Measurements from ENCODE around the gene GID8. TPM values are rescaled to one million over a fixed set of nuclear protein-coding genes. Genes with fewer than 3 reads are reported as not detected.

GID8 gene
- polyA plus RNA-seq, 1 of the 3 experiments (the other 2 are of a cell fraction): 18.1 TPM

DNA sequence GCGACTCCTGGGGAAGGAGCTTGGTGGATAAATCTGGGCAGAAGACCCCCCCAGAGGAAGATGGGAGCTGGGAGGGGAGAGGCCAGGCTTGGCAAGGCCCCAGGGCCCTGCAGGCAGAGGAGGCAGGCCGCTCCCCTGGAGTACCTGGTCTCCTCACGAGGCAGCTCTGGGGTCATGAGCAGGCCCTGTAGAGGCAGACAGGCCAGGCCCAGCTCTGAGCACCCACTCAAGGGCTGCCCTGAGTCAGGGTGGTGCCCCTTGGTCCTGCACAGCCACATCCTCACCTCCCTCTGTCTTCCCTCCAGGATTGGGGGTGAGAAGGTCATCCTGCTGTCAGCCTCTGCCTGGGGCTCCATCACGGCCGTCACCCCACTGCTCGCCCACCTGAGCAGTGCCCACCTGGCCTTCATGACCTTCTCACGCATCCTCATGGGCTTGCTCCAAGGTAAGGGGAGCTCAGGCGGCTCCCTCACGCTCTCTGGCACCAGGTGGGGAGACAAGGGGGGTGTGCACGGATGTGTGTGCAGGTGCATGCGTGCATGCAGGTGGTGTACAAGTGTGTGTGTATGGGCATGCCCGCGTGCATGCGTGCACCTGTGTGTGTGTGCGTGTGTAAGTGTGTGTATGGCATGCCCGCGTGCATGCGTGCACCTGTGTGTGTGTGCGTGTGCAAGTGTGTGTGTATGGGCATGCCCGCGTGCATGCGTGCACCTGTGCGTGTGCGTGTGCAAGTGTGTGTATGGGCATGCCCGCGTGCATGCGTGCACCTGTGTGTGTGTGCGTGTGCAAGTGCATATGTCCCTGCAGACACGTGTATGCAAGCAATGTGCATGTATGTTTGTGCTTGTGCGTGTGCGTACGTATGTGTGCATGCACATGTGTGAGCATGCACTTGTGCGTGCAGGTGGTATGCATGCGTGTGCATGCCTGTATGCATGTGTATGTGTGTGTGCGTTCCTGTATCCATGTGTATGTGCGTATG, 19.5 kb downstream of the GID8 start:
- no peaks in the 10 kb centered on the region for H3K36me3 ChIP-seq (replicated peaks in 1 of 2; ENCODE audit: control insufficient read depth in 1 of 2, insufficient read depth in 2 of 2, low read length in 1 of 2)
- no peaks in the 10 kb centered on the region for H3K9me2 ChIP-seq
- CTCF ChIA-PET: interaction anchor here (1.0 to 1.7 kb wide), 4 partner anchors 8 to 52 kb away, joined by 3 to 8 read pairs (median 4); no protein-coding TSS in a partner anchor
- TF ChIP-seq GABPA (IDR thresholded peaks at IDR 0.05; ENCODE audit: low read depth) (no peak), JUND (IDR thresholded peaks at IDR 0.05) (no peak), NRF1 (IDR thresholded peaks at IDR 0.05; ENCODE audit: low read depth, low read length) (no peak), SIN3A (IDR thresholded peaks at IDR 0.05; ENCODE audit: borderline replicate concordance, low read depth, low read length) (no peak), POLR2AphosphoS5 (IDR thresholded peaks at IDR 0.05; ENCODE audit: low read depth, low read length) (no peak)
- TF ChIP-seq, protein P1, sequence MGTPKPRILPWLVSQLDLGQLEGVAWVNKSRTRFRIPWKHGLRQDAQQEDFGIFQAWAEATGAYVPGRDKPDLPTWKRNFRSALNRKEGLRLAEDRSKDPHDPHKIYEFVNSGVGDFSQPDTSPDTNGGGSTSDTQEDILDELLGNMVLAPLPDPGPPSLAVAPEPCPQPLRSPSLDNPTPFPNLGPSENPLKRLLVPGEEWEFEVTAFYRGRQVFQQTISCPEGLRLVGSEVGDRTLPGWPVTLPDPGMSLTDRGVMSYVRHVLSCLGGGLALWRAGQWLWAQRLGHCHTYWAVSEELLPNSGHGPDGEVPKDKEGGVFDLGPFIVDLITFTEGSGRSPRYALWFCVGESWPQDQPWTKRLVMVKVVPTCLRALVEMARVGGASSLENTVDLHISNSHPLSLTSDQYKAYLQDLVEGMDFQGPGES (IDR thresholded peaks at IDR 0.05; ENCODE audit: low read depth, low read length): no peak
- H3K9me3 ChIP-seq: no peaks in the 10 kb centered on the region
- no peak overlapping the region for H3K27ac ChIP-seq (ENCODE audit: low read depth in 2 of 2, low read length in 1 of 2)
- H3K27me3 ChIP-seq (ENCODE audit: insufficient read depth): no peaks in the 10 kb centered on the region
- no peaks in the 10 kb centered on the region for H3F3A ChIP-seq (replicated peaks; ENCODE audit: insufficient read depth)
- no peaks in the 10 kb centered on the region for H4K20me1 ChIP-seq (ENCODE audit: insufficient read depth)
- 86% methylated on average over 34 of the region's 36 CpGs for WGBS (ENCODE audit: low lambda C conversion rate)
- no peaks in the 10 kb centered on the region for H3K79me2 ChIP-seq (ENCODE audit: insufficient read depth)
- peaks cover 0 to 3% of the 10 kb centered on the region in 2 experiments; a peak in 1 of 4 replicates for H3K4me1 ChIP-seq (ENCODE audit: control insufficient read depth in 1 of 2, insufficient read depth in 2 of 2, low read depth in 1 of 2, low read length in 1 of 2)
- H2AFZ ChIP-seq (ENCODE audit: low read depth): no peak overlapping the region
- peak; percentile 16 for DNase-seq
- no peak overlapping the region for H3K9ac ChIP-seq
- no peak overlapping the region for H3K4me2 ChIP-seq
- POLR2A ChIA-PET: no interaction called here
- no peak overlapping the region for H3K4me3 ChIP-seq (ENCODE audit: low read depth in 2 of 2, low read length in 1 of 2)

DNA sequence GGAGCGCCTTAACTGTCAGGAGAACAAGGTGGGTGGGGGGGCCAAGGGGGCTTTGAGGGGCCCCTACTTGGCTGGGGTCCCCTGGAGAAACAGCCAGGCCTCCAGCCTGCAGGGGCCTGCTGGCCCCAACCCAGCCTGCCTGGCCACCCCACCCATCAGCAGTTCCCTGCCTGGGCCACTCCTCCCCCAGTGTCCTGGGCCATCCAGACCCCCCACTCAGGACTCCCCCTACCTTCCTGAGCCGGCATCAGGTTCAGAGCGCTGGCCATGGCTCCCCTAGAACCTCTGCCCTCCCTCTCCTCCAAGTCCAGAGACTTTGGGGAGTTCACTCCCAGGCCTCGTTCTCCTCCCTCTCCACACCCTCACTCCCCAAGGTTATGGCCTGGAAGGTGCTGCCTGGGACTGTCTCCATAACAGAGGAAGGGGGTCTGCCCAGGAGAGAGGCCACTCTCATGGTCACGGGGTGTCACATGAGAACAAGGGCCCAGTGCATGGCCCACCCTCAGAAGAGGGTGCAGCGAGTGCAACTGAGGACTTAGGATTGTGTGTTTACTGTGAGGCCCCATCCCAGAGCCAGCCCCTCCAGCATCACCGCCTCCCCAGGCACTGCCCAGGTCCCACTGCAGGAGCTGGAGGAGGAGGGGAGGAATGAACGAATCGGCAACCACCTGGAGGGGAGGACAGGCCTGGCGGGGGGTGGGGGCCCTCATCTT, 20.6 kb downstream of the GID8 start:
- CTCF ChIA-PET: no interaction called here
- no peak overlapping the region for H3K4me2 ChIP-seq
- no peak overlapping the region for H3K4me3 ChIP-seq (ENCODE audit: low read depth in 2 of 2, low read length in 1 of 2)
- TF ChIP-seq TCF12 (IDR thresholded peaks at IDR 0.05) (no peak), JUND (IDR thresholded peaks at IDR 0.05) (no peak), ELF1 (IDR thresholded peaks at IDR 0.05) (no peak)
- TF ChIP-seq, protein P2, sequence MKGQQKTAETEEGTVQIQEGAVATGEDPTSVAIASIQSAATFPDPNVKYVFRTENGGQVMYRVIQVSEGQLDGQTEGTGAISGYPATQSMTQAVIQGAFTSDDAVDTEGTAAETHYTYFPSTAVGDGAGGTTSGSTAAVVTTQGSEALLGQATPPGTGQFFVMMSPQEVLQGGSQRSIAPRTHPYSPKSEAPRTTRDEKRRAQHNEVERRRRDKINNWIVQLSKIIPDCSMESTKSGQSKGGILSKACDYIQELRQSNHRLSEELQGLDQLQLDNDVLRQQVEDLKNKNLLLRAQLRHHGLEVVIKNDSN (IDR thresholded peaks at IDR 0.05; ENCODE audit: borderline replicate concordance, low read depth): no peak
- TF ChIP-seq, protein P3, sequence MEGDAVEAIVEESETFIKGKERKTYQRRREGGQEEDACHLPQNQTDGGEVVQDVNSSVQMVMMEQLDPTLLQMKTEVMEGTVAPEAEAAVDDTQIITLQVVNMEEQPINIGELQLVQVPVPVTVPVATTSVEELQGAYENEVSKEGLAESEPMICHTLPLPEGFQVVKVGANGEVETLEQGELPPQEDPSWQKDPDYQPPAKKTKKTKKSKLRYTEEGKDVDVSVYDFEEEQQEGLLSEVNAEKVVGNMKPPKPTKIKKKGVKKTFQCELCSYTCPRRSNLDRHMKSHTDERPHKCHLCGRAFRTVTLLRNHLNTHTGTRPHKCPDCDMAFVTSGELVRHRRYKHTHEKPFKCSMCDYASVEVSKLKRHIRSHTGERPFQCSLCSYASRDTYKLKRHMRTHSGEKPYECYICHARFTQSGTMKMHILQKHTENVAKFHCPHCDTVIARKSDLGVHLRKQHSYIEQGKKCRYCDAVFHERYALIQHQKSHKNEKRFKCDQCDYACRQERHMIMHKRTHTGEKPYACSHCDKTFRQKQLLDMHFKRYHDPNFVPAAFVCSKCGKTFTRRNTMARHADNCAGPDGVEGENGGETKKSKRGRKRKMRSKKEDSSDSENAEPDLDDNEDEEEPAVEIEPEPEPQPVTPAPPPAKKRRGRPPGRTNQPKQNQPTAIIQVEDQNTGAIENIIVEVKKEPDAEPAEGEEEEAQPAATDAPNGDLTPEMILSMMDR (IDR thresholded peaks at IDR 0.05): no peak
- DNase-seq: peak; percentile 10
- H3K9me2 ChIP-seq: no peaks in the 10 kb centered on the region
- 60% methylated on average over 6 of the region's 10 CpGs for WGBS (ENCODE audit: low lambda C conversion rate)
- no peaks in the 10 kb centered on the region for H3F3A ChIP-seq (replicated peaks; ENCODE audit: insufficient read depth)
- H3K79me2 ChIP-seq (ENCODE audit: insufficient read depth): no peaks in the 10 kb centered on the region
- no peaks in the 10 kb centered on the region for H3K27me3 ChIP-seq (ENCODE audit: insufficient read depth)
- H3K4me1 ChIP-seq (ENCODE audit: control insufficient read depth in 1 of 2, insufficient read depth in 2 of 2, low read depth in 1 of 2, low read length in 1 of 2): peaks cover 0 to 3% of the 10 kb centered on the region in 2 experiments; a peak in 1 of 4 replicates
- H4K20me1 ChIP-seq (ENCODE audit: insufficient read depth): no peaks in the 10 kb centered on the region
- no peak overlapping the region for H3K9ac ChIP-seq
- POLR2A ChIA-PET: no interaction called here
- no peak overlapping the region for H2AFZ ChIP-seq (ENCODE audit: low read depth)
- no peaks in the 10 kb centered on the region for H3K36me3 ChIP-seq (replicated peaks in 1 of 2; ENCODE audit: control insufficient read depth in 1 of 2, insufficient read depth in 2 of 2, low read length in 1 of 2)
- H3K9me3 ChIP-seq: no peaks in the 10 kb centered on the region
- no peak overlapping the region for H3K27ac ChIP-seq (ENCODE audit: low read depth in 2 of 2, low read length in 1 of 2)

Data from SK-N-SH (cell line).